Endothelial cell of umbilical vein (primary cell): Measurements from ENCODE around the gene XRRA1. TPM values are rescaled to one million over a fixed set of nuclear protein-coding genes. Genes with fewer than 3 reads are reported as not detected.

ENCODE experiments used
- BruUV-seq: library from RNA; stranded (reverse); fragments of 400-500 nt; replicated peaks from 2 replicates; lab custom pipeline; 2021; lab: Mats Ljungman, UMichigan
- CTCF ChIA-PET: fragments of 300-600, 350-600 bp; sonication (Branson Sonifier 250); formaldehyde crosslinking; loops from one replicate; lab custom pipeline; 2021; ENCODE audit warnings: antibody characterized with exemption, inconsistent platforms; lab: Charles Lee
- POLR2A ChIA-PET: fragments of 300-600, 350-600 bp; sonication (Branson Sonifier 250); formaldehyde crosslinking; loops from one replicate; lab custom pipeline; 2021; ENCODE audit warnings: antibody characterized with exemption, inconsistent platforms; lab: Charles Lee
- DNase-seq: peaks from one replicate; pipeline ENCODE4 v3.0.0-alpha.2; 2011; ENCODE audit warnings: low read depth, low spot score
- FAIRE-seq: peaks from 2 replicates; lab custom pipeline; 2011; peaks lifted over from hg19 to GRCh38; lab: Jason Lieb, UNC
- H2AFZ ChIP-seq: 2 replicates; pipeline ENCODE4 v1.6.0; 2012; ENCODE audit warnings: low read depth, low read length, control low read depth, inconsistent platforms
- H3K27ac ChIP-seq: 2 replicates; pipeline ENCODE4 v1.5.1; 2011; ENCODE audit warnings: low read depth, mild to moderate bottlenecking, control low read depth, low read length, moderate library complexity; ENCODE audit not compliant: insufficient read depth
- H3K27me3 ChIP-seq, 2 experiments: 2 replicates each; pipeline versions ENCODE4 v1.6.0 to v1.6.1; 2011; ENCODE audit warnings: low read length in 2 of 2, mixed read lengths in 1 of 2; ENCODE audit not compliant: control insufficient read depth in 2 of 2, insufficient read depth in 2 of 2
- H3K36me3 ChIP-seq, 2 experiments: 2 replicates in 1 of 2; 3 replicates in 1 of 2; pipeline ENCODE4 v1.5.1; 2011; ENCODE audit warnings: low read length in 2 of 2, mild to moderate bottlenecking in 1 of 2, moderate library complexity in 1 of 2; ENCODE audit not compliant: control insufficient read depth in 2 of 2, insufficient read depth in 2 of 2; ENCODE audit errors: extremely low read depth in 1 of 2
- H3K4me1 ChIP-seq: 3 replicates; pipeline ENCODE4 v1.5.1; 2011; ENCODE audit warnings: mild to moderate bottlenecking, low read length; ENCODE audit not compliant: control insufficient read depth, insufficient read depth; ENCODE audit errors: extremely low read depth
- H3K4me2 ChIP-seq: 2 replicates; pipeline ENCODE4 v1.6.1; 2011; ENCODE audit warnings: low read length, control low read depth, mixed read lengths; ENCODE audit not compliant: insufficient read depth
- H3K4me3 ChIP-seq, 3 experiments: fragments of 200-600 bp in 1 of 3; sonication (generic), shearing (Covaris generic) in 1 of 3; replicated peaks in 1 of 3; 2 replicates each; pipeline ENCODE4 v1.5.1; 2011 to 2016; ENCODE audit warnings: control low read depth in 3 of 3, low read length in 3 of 3, mild to moderate bottlenecking in 2 of 3, inconsistent platforms in 1 of 3, low read depth in 1 of 3, moderate library complexity in 1 of 3; ENCODE audit not compliant: insufficient read depth in 1 of 3
- H3K79me2 ChIP-seq: 2 replicates; pipeline ENCODE4 v1.6.0; 2012; ENCODE audit warnings: low read length, inconsistent platforms; ENCODE audit not compliant: control insufficient read depth, insufficient read depth
- H3K9ac ChIP-seq: replicated peaks from 2 replicates; pipeline ENCODE3; 2011; ENCODE audit warnings: low read length, control low read depth; ENCODE audit not compliant: insufficient read depth; ENCODE audit errors: extremely low read depth
- H3K9me1 ChIP-seq: replicated peaks from 3 replicates; pipeline ENCODE4 v1.6.0; 2011; ENCODE audit warnings: mild to moderate bottlenecking, low read length; ENCODE audit not compliant: control insufficient read depth, insufficient read depth; ENCODE audit errors: extremely low read depth
- H3K9me3 ChIP-seq: replicated peaks from 2 replicates; pipeline ENCODE4 v1.5.1; 2012; ENCODE audit warnings: low read length, inconsistent platforms; ENCODE audit not compliant: control insufficient read depth, insufficient read depth
- H4K20me1 ChIP-seq: replicated peaks from 2 replicates; pipeline ENCODE3; 2011; ENCODE audit warnings: mild to moderate bottlenecking, low read length; ENCODE audit not compliant: control insufficient read depth, insufficient read depth; ENCODE audit errors: extremely low read depth
- FOS ChIP-seq: IDR thresholded peaks from 2 replicates; pipeline ENCODE4 v1.6.1; 2011; ENCODE audit warnings: mild to moderate bottlenecking, low read length, moderate library complexity, borderline replicate concordance; ENCODE audit not compliant: insufficient read depth
- MAX ChIP-seq: IDR thresholded peaks from 2 replicates; pipeline ENCODE4 v1.6.1; 2011; ENCODE audit not compliant: insufficient read depth, insufficient read length
- MYC ChIP-seq: IDR thresholded peaks from one replicate; pipeline ENCODE4 v1.6.1; 2011; ENCODE audit warnings: mild to moderate bottlenecking, low read depth, low read length
- POLR2AphosphoS5 ChIP-seq: IDR thresholded peaks from 2 replicates; pipeline ENCODE4 v1.6.1; 2012; ENCODE audit warnings: low read depth, mild to moderate bottlenecking, control low read depth, low read length, moderate library complexity; ENCODE audit not compliant: insufficient read depth
- dilution Hi-C: fragments of 300-500 bp; cut with MboI; formaldehyde crosslinking; loops from one replicate; pipeline ENCODE4 v1.15.0; 2019; ENCODE audit warnings: low sequenced_read_pairs; ENCODE audit not compliant: extremely low pct_ligation_motif_present
- intact Hi-C: fragments of 100-400 bp; cut with micrococcal nuclease; formaldehyde crosslinking; loops from one replicate; pipeline ENCODE4 v1.10.0; 2022
- polyA plus RNA-seq, 4 experiments: library from polyadenylated mRNA; depleted of rRNA in 3 of 4; stranded (reverse) in 3 of 4; unstranded in 1 of 4; fragments of >200 nt; gene quantifications; 2 replicates each; pipeline versions ENCODE4 v1.2.1 to v1.2.3, GENCODE V29; 2011 to 2012; ENCODE audit warnings: missing spikeins in 1 of 4
- total RNA-seq: library from RNA; stranded (reverse); gene quantifications from 2 replicates; pipeline ENCODE4 v1.2.3, GENCODE V29; 2021
- TF ChIP-seq, protein P1 (sequence below), 2 donors: IDR thresholded peaks; 1 replicate in 1 of 2; 2 replicates in 1 of 2; pipeline ENCODE4 v1.5.1; 2011; ENCODE audit warnings: low read length in 2 of 2, mild to moderate bottlenecking in 2 of 2, moderate library complexity in 2 of 2, control low read depth in 1 of 2, inconsistent platforms in 1 of 2, low read depth in 1 of 2; ENCODE audit not compliant: insufficient read depth in 1 of 2; ENCODE audit errors: extremely low read depth in 1 of 2

XRRA1 gene
- total and polyA plus RNA-seq, 2 donors (not counting 3 experiments of a cell fraction or from before 2014, with no cell fraction given) = 8.6 to 11.2 TPM

GRCh38 chr11:74978041-74978440, 29.1 kb upstream of the XRRA1 start:
- FAIRE-seq = no peak

More at GRCh38 chr11:74978041-74978440, 29.1 kb upstream of the XRRA1 start:
- no peak overlapping the region for H3K9ac ChIP-seq
- intact Hi-C loops (no loop called here), dilution Hi-C loops (no loop called here)
- H3K36me3 ChIP-seq = peaks cover 18% of the 10 kb centered on the region in 2 experiments
- no TSS peak for BruUV-seq
- no peak overlapping the region for H3K27ac ChIP-seq
- H3K4me1 ChIP-seq = no peaks in the 10 kb centered on the region
- H4K20me1 ChIP-seq = no peaks in the 10 kb centered on the region
- H3K4me2 ChIP-seq = no peak overlapping the region
- CTCF ChIA-PET = interaction anchor here (1.5 kb wide), 1 partner anchor 18 kb away, joined by 4 read pairs; no protein-coding TSS in a partner anchor
- H2AFZ ChIP-seq = no peak overlapping the region
- no peaks in the 10 kb centered on the region for H3K9me1 ChIP-seq
- peaks cover 5% of the 10 kb centered on the region for H3K79me2 ChIP-seq
- no peak for TF ChIP-seq MYC
- TF ChIP-seq, protein P1, sequence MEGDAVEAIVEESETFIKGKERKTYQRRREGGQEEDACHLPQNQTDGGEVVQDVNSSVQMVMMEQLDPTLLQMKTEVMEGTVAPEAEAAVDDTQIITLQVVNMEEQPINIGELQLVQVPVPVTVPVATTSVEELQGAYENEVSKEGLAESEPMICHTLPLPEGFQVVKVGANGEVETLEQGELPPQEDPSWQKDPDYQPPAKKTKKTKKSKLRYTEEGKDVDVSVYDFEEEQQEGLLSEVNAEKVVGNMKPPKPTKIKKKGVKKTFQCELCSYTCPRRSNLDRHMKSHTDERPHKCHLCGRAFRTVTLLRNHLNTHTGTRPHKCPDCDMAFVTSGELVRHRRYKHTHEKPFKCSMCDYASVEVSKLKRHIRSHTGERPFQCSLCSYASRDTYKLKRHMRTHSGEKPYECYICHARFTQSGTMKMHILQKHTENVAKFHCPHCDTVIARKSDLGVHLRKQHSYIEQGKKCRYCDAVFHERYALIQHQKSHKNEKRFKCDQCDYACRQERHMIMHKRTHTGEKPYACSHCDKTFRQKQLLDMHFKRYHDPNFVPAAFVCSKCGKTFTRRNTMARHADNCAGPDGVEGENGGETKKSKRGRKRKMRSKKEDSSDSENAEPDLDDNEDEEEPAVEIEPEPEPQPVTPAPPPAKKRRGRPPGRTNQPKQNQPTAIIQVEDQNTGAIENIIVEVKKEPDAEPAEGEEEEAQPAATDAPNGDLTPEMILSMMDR (IDR thresholded peaks at IDR 0.05; ENCODE audit: extremely low read depth in 1 of 2, insufficient read depth in 1 of 2, low read depth in 1 of 2, low read length in 2 of 2) = no peak
- no peak for TF ChIP-seq MAX
- no peak for TF ChIP-seq FOS
- no peak for TF ChIP-seq POLR2AphosphoS5
- no peaks in the 10 kb centered on the region for H3K27me3 ChIP-seq
- POLR2A ChIA-PET = no interaction called here
- H3K4me3 ChIP-seq = no peak overlapping the region
- no peaks in the 10 kb centered on the region for H3K9me3 ChIP-seq
- DNase-seq = peak; percentile 40
